OCI-LY3 (cell line): ENCODE data around the gene KRT9.

ENCODE experiments used
- H2AFZ ChIP-seq: fragments of 200-600, 300-600 bp; shearing (Covaris generic); 2 replicates; pipeline ENCODE4 v1.6.0; 2014; ENCODE audit warnings: antibody characterized with exemption, low read depth, low read length
- H3K27ac ChIP-seq: fragments of 200-600, 300-600 bp; sonication (generic); 2 replicates; pipeline ENCODE4 v1.5.1; 2014; ENCODE audit warnings: mild to moderate bottlenecking, low read length, moderate library complexity, mixed read lengths
- H3K27me3 ChIP-seq: fragments of 200-600, 300-600 bp; sonication (generic); 2 replicates; pipeline ENCODE4 v1.6.1; 2014; ENCODE audit warnings: low read depth, low read length, mixed read lengths
- H3K36me3 ChIP-seq: fragments of 200-600, 300-600 bp; sonication (generic); replicated peaks from 2 replicates; pipeline ENCODE3; 2014; ENCODE audit warnings: low read depth, low read length, mixed read lengths
- H3K4me1 ChIP-seq: fragments of 300-600, 200-600 bp; sonication (generic); 2 replicates; pipeline ENCODE4 v1.6.1; 2014; ENCODE audit warnings: low read length, mixed read lengths
- H3K4me2 ChIP-seq: fragments of 200-600, 300-600 bp; sonication (generic); 2 replicates; pipeline ENCODE4 v1.6.1; 2014; ENCODE audit warnings: low read length, mixed read lengths
- H3K4me3 ChIP-seq: fragments of 300-600, 200-600 bp; sonication (generic); 2 replicates; pipeline ENCODE4 v1.5.1; 2014; ENCODE audit warnings: antibody characterized with exemption, mild to moderate bottlenecking, low read length, moderate library complexity
- H3K79me2 ChIP-seq: fragments of 300-600, 200-600 bp; shearing (Covaris generic); 2 replicates; pipeline ENCODE4 v1.6.1; 2014; ENCODE audit warnings: mild to moderate bottlenecking, low read length, mixed read lengths
- H3K9ac ChIP-seq: fragments of 300-600, 200-600 bp; shearing (Covaris generic); 2 replicates; pipeline ENCODE4 v1.6.0; 2014; ENCODE audit warnings: mild to moderate bottlenecking, low read length, moderate library complexity
- H3K9me3 ChIP-seq: fragments of 200-600, 300-600 bp; shearing (Covaris generic); 2 replicates; pipeline ENCODE4 v1.6.1; 2014; ENCODE audit warnings: low read length, mixed read lengths; ENCODE audit not compliant: insufficient read depth
- H4K20me1 ChIP-seq: fragments of 200-600, 300-600 bp; sonication (generic); 2 replicates; pipeline ENCODE4 v1.6.1; 2016; ENCODE audit warnings: low read length, mixed read lengths; ENCODE audit not compliant: insufficient read depth
- CTCF ChIP-seq: fragments of 200-600, 300-600 bp; sonication (generic); IDR thresholded peaks from 2 replicates; pipeline ENCODE4 v1.5.1; 2014; ENCODE audit warnings: antibody characterized with exemption, low read length, low read depth
- EZH2phosphoT487 ChIP-seq: fragments of 200-600 bp; shearing (Covaris generic); IDR thresholded peaks from 2 replicates; pipeline ENCODE4 v1.6.1; 2018; ENCODE audit warnings: antibody characterized with exemption, mixed run types, low read depth

Gene KRT9

DNA sequence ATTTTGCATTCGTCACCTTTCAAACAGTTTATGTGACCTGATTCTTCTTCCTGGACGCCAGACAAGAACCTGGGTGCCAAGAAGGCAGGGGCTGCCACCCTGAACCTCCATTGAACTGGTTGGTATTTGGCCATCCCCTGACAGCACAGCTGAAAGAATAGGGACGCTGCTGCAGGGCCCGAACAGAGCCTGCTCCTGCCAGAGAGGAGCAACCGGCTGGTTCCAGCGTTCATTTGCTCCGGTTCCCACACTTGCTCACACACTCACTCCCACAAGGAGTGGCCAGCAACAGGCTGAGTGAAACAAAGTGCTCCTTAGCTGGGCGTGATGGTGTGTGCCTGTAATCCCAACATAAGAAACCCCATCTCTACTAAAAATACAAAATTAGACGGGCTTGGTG, 14.9 kb downstream of the KRT9 start:
- no peaks in the 10 kb centered on the region for H3K9me3 ChIP-seq
- H3K4me1 ChIP-seq: no peaks in the 10 kb centered on the region
- no peaks in the 10 kb centered on the region for H3K79me2 ChIP-seq
- no peak overlapping the region for H3K27ac ChIP-seq
- H3K4me2 ChIP-seq: no peak overlapping the region
- TF ChIP-seq CTCF: no peak
- TF ChIP-seq EZH2phosphoT487: no peak
- no peaks in the 10 kb centered on the region for H4K20me1 ChIP-seq
- peaks cover 50% of the 10 kb centered on the region for H3K27me3 ChIP-seq
- no peak overlapping the region for H2AFZ ChIP-seq
- H3K4me3 ChIP-seq: no peak overlapping the region
- no peaks in the 10 kb centered on the region for H3K36me3 ChIP-seq
- H3K9ac ChIP-seq: no peak overlapping the region

GRCh38 chr17:41556306-41556705, 15.6 kb downstream of the KRT9 start:
- H3K27ac ChIP-seq: no peak overlapping the region
- TF ChIP-seq EZH2phosphoT487: no peak
- TF ChIP-seq CTCF: no peak
- no peak overlapping the region for H3K9ac ChIP-seq
- H3K4me2 ChIP-seq: no peak overlapping the region
- peaks cover 50% of the 10 kb centered on the region for H3K27me3 ChIP-seq
- no peak overlapping the region for H3K4me3 ChIP-seq
- H3K9me3 ChIP-seq: no peaks in the 10 kb centered on the region
- no peak overlapping the region for H2AFZ ChIP-seq
- H3K4me1 ChIP-seq: no peaks in the 10 kb centered on the region
- no peaks in the 10 kb centered on the region for H3K36me3 ChIP-seq
- H3K79me2 ChIP-seq: no peaks in the 10 kb centered on the region
- no peaks in the 10 kb centered on the region for H4K20me1 ChIP-seq

DNA sequence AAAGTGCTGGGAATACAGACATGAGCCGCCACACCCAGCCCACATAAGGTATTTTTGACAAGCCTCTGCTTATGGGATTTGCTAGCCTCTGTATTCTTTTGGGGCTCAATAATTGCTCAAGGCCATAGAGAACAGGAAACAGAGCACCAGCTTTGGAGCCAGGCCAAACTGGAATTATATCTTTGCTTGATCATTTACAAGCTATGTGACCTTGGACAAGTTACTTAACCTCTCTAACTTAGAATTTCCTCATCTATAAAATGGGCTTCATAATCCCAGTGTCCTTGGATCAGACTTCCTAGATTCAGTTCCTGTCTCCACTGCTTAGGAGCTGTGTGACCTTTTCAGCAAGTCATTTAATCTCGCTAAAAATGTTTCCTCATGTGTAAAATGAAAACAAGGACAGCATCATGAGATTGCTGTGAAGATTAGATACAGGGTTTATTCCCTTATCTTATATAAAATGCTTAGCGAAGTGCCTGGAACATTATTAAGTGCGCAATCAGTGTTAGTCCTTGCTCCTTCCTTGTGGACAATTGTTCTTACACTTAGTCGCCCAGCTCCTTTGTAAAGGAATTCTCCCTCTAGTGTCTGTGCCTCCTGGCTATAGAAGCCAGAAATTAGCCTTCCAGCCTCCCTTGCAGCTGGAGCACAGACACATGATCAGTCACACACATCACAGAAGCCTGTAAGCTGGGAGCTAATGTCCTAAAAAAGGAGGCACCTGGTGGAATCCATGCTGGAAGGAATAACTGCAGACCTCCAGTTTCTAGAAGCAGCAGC, 16.6 kb downstream of the KRT9 start:
- Histone ChIP-seq H3K27ac (no peak overlapping the region), H3K9me3 (no peaks in the 10 kb centered on the region), H3K27me3 (peaks cover 45% of the 10 kb centered on the region), H2AFZ (no peak overlapping the region), H3K36me3 (no peaks in the 10 kb centered on the region), H3K4me1 (no peaks in the 10 kb centered on the region), H4K20me1 (no peaks in the 10 kb centered on the region), H3K9ac (no peak overlapping the region), H3K79me2 (no peaks in the 10 kb centered on the region), H3K4me3 (no peak overlapping the region), H3K4me2 (no peak overlapping the region)
- TF ChIP-seq EZH2phosphoT487 (no peak), CTCF (no peak)

DNA sequence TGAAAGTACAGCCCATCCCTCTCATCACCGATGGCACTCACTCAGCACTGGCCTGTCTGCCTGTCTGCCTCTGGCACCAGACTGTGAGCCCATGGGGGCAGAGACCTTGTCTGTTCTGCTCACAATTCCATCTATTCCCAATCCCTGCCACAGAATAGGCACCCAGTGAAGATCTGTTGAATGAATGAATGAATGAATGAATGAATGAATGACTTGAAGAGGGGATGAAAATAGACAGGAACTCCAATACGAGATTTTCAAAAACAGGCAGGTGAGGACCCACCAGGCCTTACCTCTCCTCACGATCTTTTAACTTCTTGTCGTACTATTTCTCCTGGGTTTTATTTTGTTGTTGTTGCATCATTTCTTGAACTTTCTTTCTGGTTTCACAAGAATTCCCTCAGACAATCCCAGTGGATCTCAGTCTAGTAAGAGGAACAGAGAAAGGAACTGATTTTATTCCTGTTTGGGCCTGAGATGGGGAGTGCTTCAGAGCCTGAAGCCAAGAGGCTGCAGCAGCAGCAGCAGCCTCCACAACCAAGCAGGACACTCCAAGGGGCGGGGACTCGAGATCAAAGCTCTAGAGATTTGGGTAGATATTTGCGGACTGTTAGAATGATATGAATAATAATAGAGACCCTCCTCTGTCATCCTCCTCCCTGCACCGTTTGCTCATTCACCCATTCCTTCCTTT, 17.7 kb downstream of the KRT9 start:
- Histone ChIP-seq H3K9me3 (no peaks in the 10 kb centered on the region), H3K9ac (no peak overlapping the region), H3K79me2 (no peaks in the 10 kb centered on the region), H3K27me3 (peaks cover 36% of the 10 kb centered on the region), H3K4me3 (no peak overlapping the region), H3K4me2 (no peak overlapping the region), H3K36me3 (no peaks in the 10 kb centered on the region), H4K20me1 (no peaks in the 10 kb centered on the region), H3K27ac (no peak overlapping the region), H3K4me1 (peaks cover under 1% of the 10 kb centered on the region), H2AFZ (no peak overlapping the region)
- no peak for TF ChIP-seq EZH2phosphoT487
- TF ChIP-seq CTCF: no peak
